Parathyroid adenoma (tissue), 2 donors: Measurements from ENCODE around the gene ITGBL1.

Source experiments
- H2AFZ ChIP-seq: fragments of 300-600 bp; sonication (generic); one replicate; pipeline ENCODE4 v1.7.0; 2017; ENCODE audit warnings: antibody characterized with exemption, mild to moderate bottlenecking
- H3K27ac ChIP-seq: fragments of 300-600 bp; sonication (generic); one replicate; pipeline ENCODE4 v1.7.0; 2017
- H3K27me3 ChIP-seq: fragments of 300-600 bp; sonication (generic); one replicate; pipeline ENCODE4 v1.7.0; 2017; ENCODE audit warnings: low read length; ENCODE audit not compliant: control insufficient read depth, insufficient read depth
- H3K36me3 ChIP-seq: fragments of 300-600 bp; sonication (generic); one replicate; pipeline ENCODE4 v1.7.0; 2017; ENCODE audit warnings: low read length; ENCODE audit not compliant: control insufficient read depth, insufficient read depth
- H3K4me1 ChIP-seq: fragments of 300-600 bp; sonication (generic); one replicate; pipeline ENCODE4 v1.7.0; 2017; ENCODE audit warnings: control low read depth
- H3K4me2 ChIP-seq: fragments of 300-600 bp; sonication (generic); one replicate; pipeline ENCODE4 v1.7.0; 2017; ENCODE audit warnings: low read length
- H3K4me3 ChIP-seq: fragments of 300-600 bp; sonication (generic); one replicate; pipeline ENCODE4 v1.7.0; 2017; ENCODE audit warnings: low read depth, low read length
- H3K79me2 ChIP-seq: fragments of 300-600 bp; sonication (generic); one replicate; pipeline ENCODE4 v1.7.0; 2017; ENCODE audit warnings: control low read depth
- H3K9ac ChIP-seq: fragments of 300-600 bp; sonication (generic); one replicate; pipeline ENCODE4 v1.7.0; 2017; ENCODE audit warnings: mild to moderate bottlenecking
- H3K9me3 ChIP-seq: fragments of 300-600 bp; sonication (generic); one replicate; pipeline ENCODE4 v1.7.0; 2017; ENCODE audit warnings: low read length; ENCODE audit not compliant: control insufficient read depth
- TF ChIP-seq, protein P1 (sequence below): fragments of 300-600 bp; sonication (generic); IDR thresholded peaks from one replicate; pipeline ENCODE4 v1.7.0; 2017; ENCODE audit warnings: antibody characterized with exemption, mild to moderate bottlenecking
- donor health status: primary hyperparathyroidism.

ITGBL1 gene, protein sequence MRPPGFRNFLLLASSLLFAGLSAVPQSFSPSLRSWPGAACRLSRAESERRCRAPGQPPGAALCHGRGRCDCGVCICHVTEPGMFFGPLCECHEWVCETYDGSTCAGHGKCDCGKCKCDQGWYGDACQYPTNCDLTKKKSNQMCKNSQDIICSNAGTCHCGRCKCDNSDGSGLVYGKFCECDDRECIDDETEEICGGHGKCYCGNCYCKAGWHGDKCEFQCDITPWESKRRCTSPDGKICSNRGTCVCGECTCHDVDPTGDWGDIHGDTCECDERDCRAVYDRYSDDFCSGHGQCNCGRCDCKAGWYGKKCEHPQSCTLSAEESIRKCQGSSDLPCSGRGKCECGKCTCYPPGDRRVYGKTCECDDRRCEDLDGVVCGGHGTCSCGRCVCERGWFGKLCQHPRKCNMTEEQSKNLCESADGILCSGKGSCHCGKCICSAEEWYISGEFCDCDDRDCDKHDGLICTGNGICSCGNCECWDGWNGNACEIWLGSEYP

DNA sequence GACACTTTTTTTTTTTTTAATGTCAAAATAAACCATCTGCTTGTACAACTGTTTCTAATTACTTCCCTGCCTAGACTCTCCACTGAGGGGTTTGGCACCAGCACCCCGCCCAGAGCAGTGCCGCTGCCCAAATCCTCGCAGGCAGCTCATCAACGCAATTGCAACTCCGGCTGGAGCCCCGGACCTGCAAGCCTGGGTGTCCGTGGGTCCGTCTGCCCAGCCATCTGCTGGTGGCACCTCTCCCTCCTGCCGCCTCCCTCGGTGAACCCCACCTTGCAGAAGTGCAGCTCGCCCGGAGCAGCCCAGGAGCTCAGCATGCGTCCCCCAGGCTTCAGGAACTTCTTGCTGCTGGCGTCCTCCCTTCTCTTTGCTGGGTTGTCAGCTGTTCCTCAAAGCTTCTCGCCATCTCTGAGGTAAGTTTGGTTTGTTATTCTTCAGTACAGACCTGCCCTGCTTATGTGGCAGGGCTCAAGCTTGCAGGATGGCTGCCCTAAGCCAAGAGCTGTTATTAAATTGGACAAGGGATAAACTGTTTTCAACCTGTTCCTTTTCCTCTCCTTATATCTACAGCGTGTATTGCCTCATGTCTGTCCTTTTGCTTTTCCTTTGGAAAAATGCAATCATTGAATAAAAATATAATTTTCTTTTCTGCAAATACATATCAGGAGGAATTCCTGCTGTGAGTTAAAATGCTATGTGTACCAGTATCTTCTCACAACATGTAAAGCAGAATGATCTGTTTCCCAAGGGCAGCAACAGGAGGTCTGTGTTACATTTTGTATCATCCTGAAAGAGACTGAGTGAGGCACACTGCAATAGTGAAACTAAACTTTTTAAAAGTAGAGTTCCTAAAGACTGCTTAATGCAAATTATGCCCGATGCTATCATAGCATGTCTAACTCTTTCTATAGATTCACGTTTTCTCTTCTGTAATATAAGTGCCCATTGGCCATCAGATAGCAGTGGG lies at the start of gene ITGBL1:
ITGBL1 (plus strand) TSS at position 157 of the 967 bp plus-strand sequence; CDS start at position 316, 159 bp downstream.
- Histone ChIP-seq H3K9me3 (no peaks in the 10 kb centered on the region), H3K9ac (no peak within 1 kb of the TSS), H3K27me3 (no peaks in the 10 kb centered on the region), H2AFZ (peak within 1 kb of the TSS; percentile 77), H3K36me3 (no peaks in the 10 kb centered on the region), H3K27ac (no peak within 1 kb of the TSS), H3K4me2 (peak within 1 kb of the TSS; percentile 91), H3K4me3 (peak within 1 kb of the TSS; percentile 57), H3K4me1 (no peaks in the 10 kb centered on the region), H3K79me2 (no peaks in the 10 kb centered on the region)
- TF ChIP-seq, protein P1, sequence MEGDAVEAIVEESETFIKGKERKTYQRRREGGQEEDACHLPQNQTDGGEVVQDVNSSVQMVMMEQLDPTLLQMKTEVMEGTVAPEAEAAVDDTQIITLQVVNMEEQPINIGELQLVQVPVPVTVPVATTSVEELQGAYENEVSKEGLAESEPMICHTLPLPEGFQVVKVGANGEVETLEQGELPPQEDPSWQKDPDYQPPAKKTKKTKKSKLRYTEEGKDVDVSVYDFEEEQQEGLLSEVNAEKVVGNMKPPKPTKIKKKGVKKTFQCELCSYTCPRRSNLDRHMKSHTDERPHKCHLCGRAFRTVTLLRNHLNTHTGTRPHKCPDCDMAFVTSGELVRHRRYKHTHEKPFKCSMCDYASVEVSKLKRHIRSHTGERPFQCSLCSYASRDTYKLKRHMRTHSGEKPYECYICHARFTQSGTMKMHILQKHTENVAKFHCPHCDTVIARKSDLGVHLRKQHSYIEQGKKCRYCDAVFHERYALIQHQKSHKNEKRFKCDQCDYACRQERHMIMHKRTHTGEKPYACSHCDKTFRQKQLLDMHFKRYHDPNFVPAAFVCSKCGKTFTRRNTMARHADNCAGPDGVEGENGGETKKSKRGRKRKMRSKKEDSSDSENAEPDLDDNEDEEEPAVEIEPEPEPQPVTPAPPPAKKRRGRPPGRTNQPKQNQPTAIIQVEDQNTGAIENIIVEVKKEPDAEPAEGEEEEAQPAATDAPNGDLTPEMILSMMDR, result no peak

DNA sequence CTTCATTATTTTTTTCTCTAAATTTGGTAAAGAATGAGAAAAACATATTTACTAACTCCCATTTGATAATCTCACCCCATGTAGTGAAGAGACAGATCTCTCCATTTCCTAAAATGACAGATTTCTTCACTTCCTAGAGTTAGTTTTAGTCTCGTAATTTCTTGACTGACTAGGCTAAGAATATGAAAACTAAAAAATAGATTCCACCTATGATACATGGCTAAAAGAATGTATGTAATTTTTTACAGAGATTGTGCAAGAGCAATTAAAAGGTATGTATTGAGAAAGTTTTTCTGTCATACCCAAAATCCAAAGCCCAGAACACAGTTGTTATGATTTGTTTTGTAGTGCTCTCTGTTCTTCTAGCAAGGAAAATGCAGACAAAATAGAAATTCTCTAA lies 45.7 kb upstream of the ITGBL1 start:
- no peak overlapping the region for H3K4me2 ChIP-seq
- H3K27ac ChIP-seq, result no peak overlapping the region
- no peak overlapping the region for H3K9ac ChIP-seq
- H3K79me2 ChIP-seq, result no peaks in the 10 kb centered on the region
- no peak overlapping the region for H2AFZ ChIP-seq
- H3K4me3 ChIP-seq, result no peak overlapping the region
- no peaks in the 10 kb centered on the region for H3K9me3 ChIP-seq
- TF ChIP-seq, protein P1, result no peak
- no peaks in the 10 kb centered on the region for H3K36me3 ChIP-seq
- no peaks in the 10 kb centered on the region for H3K27me3 ChIP-seq
- H3K4me1 ChIP-seq, result no peaks in the 10 kb centered on the region

DNA sequence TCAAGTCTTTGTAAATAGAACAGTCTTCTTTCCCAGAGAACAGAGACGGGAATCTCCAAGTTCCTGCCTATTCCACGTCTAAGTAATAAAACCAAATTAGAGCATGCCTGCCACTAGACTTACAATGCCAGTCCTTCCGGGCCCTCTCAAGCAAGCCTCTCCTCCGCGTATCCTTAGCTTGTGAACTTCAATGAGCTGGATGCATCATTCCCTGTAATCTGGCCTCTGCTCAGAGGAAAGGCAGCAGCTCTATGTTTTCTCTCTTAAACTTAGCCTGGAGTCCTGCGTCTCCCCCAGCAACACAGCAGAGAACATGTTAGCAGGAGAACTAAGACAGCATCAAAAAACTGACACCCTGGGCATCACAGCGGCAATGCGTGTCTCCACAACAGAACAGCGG lies 44.3 kb upstream of the ITGBL1 start:
- Histone ChIP-seq H3K4me3 (no peak overlapping the region), H3K27ac (no peak overlapping the region), H3K4me2 (no peak overlapping the region), H3K9ac (no peak overlapping the region), H3K4me1 (no peaks in the 10 kb centered on the region), H3K27me3 (no peaks in the 10 kb centered on the region), H3K36me3 (no peaks in the 10 kb centered on the region), H3K79me2 (no peaks in the 10 kb centered on the region), H2AFZ (no peak overlapping the region), H3K9me3 (no peaks in the 10 kb centered on the region)
- TF ChIP-seq, protein P1, result no peak

DNA sequence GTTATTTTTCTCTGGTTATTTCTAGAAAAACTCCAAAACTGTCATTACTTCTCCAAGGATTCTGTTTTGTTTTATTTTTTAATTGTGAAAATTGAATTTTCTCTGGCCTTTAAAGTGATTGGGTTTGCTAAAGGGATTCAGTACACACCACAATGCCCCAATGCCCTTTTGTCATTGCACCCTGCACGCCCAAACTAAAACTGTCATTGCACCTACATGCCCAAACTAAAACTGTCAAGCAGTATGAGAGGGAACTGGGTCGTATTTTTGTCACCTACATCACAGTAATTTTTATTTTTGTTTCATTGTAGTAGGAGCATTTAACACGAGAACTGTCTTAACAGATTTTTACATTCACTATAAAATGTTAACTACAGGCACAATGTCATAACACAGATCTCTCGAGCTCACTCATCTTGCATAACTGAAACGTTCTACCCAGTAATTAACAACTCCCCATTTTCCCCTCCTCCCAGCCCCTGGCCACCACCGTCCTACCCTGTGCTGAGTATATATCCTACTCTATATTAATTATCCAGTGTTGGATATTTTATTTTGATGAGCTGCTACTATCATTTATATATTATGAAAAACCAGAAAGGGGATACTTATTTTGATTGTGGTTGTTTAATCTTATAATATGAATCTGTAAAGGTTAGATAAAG lies 43.4 kb upstream of the ITGBL1 start:
- Histone ChIP-seq H3K79me2 (no peaks in the 10 kb centered on the region), H3K36me3 (no peaks in the 10 kb centered on the region), H3K4me1 (no peaks in the 10 kb centered on the region), H3K4me2 (no peak overlapping the region), H3K27ac (no peak overlapping the region), H3K9me3 (no peaks in the 10 kb centered on the region), H3K4me3 (no peak overlapping the region), H3K27me3 (no peaks in the 10 kb centered on the region), H2AFZ (no peak overlapping the region), H3K9ac (no peak overlapping the region)
- TF ChIP-seq, protein P1, result no peak
